Fibroblast of lung (primary cell): ENCODE data around the gene ESF1.

Source experiments
- EZH2 ChIP-seq: IDR thresholded peaks from 2 replicates; pipeline ENCODE4 v1.5.1; 2012; ENCODE audit warnings: low read length, control low read depth, mild to moderate bottlenecking; ENCODE audit errors: missing control alignments
- TF ChIP-seq, protein P1 (sequence below), 2 donors: IDR thresholded peaks in 1 of 2; conservative IDR thresholded peaks in 1 of 2; 1 replicate in 1 of 2; 2 replicates in 1 of 2; pipeline ENCODE4 v1.5.1; 2011 to 2012; ENCODE audit warnings: low read length in 2 of 2, control low read depth in 1 of 2, inconsistent platforms in 1 of 2, low read depth in 1 of 2, mild to moderate bottlenecking in 1 of 2

DNA sequence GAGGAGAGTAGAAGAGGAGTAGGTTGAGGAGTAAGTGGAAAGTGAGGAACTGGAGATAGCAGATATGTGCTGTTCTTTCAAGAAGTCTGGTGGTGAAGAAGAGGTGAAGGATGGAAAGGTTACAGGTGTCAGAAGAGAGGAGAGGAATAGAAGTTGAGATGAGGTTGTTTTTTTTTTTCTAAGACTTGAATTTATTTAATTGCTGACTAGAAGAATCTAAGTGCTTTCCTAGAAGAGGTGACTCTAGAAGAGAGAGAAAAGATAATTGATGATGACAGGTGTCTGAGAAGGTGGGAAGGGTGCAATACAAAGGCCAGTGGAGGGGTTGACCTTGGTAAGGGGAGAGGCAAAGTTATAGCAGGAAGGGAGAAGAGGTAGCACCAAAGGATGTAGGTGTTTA is 25.7 kb upstream of the ESF1 start:
- TF ChIP-seq, protein P1, sequence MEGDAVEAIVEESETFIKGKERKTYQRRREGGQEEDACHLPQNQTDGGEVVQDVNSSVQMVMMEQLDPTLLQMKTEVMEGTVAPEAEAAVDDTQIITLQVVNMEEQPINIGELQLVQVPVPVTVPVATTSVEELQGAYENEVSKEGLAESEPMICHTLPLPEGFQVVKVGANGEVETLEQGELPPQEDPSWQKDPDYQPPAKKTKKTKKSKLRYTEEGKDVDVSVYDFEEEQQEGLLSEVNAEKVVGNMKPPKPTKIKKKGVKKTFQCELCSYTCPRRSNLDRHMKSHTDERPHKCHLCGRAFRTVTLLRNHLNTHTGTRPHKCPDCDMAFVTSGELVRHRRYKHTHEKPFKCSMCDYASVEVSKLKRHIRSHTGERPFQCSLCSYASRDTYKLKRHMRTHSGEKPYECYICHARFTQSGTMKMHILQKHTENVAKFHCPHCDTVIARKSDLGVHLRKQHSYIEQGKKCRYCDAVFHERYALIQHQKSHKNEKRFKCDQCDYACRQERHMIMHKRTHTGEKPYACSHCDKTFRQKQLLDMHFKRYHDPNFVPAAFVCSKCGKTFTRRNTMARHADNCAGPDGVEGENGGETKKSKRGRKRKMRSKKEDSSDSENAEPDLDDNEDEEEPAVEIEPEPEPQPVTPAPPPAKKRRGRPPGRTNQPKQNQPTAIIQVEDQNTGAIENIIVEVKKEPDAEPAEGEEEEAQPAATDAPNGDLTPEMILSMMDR (conservative IDR thresholded peaks at IDR 0.05 in 1 of 2, IDR thresholded peaks at IDR 0.05 in 1 of 2; ENCODE audit: low read depth in 1 of 2, low read length in 2 of 2), result no peak
- no peak for TF ChIP-seq EZH2
